Activated naive CD4-positive, alpha-beta T cell treated with Interleukin-2 at 50 U/mL for 16 hours (primary cell): Measurements from ENCODE around the gene MAD1L1.
"Not testable (repeated sequence)": the region's sequence is repeated elsewhere in the genome, so short reads cannot be mapped to it uniquely, and the experiment has no call there.

ENCODE experiments used
- DNase-seq: peaks from one replicate; pipeline ENCODE4 v3.0.0-alpha.2; 2020

Gene MAD1L1

GRCh38 chr7:1815551-1816281, 417.0 kb downstream of the MAD1L1 start:
- not testable (repeated sequence) for DNase-seq

GRCh38 chr7:1815051-1815481, 417.7 kb downstream of the MAD1L1 start:
- DNase-seq, result no peak

DNA sequence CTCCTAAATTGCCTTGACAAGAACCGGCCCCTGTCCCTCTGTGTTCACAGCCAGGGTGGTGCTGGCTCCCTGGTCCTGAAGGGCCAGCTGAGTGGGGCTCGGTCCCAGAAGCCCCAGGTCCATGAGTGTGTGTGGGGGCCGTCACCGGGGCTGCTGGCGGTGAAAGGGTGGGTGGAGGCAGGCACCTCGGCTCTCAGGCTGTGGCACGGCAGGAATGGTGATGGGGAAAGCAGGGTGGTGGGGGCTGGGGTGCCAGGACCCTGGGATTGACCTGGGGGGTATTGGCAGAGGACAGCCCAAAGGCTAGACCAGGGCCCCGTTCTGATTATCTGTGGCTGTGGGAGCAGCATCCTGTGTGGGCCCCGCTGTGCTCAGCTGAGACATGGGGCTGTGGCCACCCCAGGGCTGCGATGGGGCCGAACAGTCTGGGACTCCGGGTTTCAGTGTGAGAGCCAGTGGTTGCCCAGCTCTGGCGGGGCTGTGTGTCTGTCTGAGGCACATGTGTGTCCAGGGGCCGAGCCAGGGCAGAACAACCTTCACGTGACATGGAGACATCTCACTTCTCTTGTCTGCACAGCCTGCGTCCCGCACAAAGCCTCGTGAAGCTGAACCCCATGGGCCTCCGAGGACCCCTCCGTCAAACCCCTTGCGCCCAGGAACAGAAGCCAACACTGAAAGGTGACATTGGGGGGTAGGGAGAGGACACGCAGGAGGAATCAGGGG, 418.5 kb downstream of the MAD1L1 start:
- DNase-seq, result no peak

DNA sequence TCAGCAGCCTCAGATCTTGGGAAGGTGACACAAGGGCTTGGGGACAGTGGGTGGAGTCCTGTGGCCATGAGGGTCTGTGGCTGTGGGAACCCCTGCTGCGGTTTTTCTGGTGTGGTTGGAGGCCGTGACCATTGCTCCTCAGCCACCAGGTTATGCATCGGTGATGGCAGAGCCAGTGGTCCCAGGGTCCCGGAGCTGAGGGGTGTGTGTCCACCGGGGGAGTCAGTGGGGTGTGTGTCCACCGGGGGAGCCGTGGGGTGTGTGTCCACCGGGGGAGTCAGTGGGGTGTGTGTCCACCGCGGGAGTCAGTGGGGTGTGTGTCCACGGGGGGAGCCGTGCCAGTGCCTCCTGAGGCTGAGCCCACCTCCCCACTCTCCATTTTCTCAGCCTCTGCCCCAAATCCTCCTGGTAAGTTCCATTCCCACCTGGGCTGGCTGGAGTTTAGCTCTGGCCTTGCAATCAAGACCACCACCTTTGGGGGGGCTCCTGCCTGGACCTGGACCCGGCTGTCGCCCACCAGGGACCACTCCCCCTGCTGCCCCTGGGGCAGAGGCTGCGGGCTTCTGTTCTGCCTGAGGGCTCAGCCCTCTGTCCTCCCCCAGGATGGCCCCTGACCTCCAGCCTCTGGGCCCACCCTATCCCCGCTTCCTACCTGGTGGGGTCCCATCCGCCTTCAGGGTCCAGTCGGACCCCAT, 419.2 kb downstream of the MAD1L1 start:
- no peak for DNase-seq

- DNase-seq, result no peak
These were observed 420.0 kb downstream of the MAD1L1 start for GRCh38 chr7:1812509-1813393.

- DNase-seq, result no peak
These were observed 420.8 kb downstream of the MAD1L1 start for GRCh38 chr7:1811850-1812508.

GRCh38 chr7:1810961-1811849, 421.5 kb downstream of the MAD1L1 start:
- DNase-seq, result no peak

DNA sequence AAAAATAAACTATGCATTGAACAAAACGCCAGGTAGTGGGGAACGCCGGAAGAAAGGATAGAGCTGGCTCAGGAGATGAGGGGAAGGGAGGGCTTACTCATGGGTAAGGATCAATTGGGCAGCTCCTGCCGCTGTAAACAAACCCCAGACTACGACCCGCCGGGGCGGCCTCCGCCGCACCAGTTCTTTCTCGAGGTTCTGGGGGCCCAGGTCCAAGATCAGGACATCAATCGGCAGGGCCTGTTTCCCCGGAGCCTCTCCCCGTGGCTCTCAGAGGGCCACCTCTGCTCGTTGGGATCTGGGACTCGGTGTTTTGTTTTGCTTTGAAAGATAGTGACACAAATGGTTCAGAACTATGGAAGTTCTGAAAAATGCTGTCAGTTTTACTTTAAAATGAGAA, 422.2 kb downstream of the MAD1L1 start:
- no peak for DNase-seq

DNA sequence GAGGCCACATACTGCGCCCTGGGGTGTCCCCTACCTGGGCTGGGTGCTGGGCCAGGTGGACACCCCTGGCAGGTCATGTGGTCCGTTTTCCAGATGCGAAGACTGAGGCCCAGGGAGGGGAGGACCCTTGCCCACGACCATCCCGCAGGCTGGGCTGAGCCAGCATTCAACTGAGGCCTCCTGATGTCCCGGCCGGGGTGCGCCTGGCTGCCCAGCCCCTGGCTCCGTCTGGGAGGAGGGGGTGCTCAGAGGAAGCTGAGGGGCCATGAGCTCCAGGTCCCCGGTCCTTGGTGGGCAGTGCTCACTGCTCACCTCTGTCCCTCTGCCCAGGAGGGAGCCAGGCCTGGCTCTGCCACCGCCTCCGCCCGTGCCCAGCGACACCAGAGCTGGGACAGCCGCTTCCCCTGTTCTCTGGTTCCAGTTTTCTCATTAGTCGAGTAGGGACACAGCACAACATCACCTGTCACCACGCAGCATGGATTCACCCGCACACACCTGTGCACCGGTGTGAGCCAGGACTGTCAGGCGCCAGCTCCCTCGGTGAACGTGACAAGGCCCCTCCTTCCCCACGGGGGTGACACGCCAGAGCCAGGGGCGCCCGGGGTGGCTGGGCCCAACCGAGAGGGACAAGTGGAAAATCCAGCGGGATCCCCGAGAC, 423.0 kb downstream of the MAD1L1 start:
- DNase-seq, result no peak

DNA sequence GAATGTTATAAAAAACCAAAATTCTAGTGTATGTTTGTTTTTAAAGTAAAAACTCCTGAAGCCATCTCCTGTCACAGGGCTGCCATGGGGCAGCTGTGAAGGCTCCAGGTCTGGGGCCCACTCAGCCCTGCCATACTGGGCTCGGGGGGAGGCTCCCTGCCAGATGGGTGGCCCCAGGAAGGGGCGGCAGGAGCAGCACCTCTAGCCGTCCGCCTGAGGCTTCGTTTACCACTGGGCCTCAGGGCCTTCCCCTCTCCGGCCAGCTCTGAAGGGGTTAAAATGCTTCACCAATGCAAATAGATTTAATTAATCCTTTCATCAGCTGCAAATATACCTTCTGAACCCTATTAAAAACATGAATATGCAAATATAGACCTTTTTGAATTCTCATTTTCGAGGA, 423.7 kb downstream of the MAD1L1 start:
- DNase-seq, result no peak

DNA sequence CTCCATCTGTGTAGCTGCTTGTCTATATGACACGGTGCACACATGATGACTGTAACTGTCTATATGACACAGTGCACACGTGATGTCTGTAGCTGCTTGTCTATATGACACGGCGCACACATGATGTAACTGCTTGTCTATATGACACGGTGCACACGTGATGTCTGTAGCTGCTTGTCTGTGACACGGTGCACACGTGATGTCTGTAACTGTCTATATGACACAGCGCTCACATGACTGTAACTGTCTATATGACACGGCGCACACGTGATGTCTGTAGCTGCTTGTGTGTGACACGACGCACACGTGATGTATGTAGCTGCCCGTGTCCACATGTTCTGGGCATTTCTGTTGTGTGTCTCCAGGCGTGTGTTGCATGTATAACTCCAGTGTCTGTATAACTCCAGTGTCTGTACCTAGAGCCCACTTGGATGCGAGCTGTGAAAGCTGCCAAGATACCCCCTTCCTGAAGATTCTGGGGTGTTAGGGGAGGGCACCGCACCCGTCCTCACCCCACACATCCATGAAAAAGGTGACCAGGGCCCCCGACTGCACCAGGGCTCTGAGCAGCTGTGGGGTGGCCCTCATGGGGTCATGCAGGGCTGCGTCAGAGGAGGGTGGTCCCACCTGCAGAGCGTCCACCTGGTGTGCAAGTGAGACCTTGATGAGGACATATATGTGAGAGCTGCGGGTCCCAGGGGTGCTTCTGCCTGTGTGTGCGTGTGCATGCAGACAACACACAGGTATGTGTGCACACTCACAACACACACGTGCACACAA, 424.7 kb downstream of the MAD1L1 start:
- no peak for DNase-seq

GRCh38 chr7:1806354-1806753, 426.4 kb downstream of the MAD1L1 start:
- DNase-seq, result no peak

DNA sequence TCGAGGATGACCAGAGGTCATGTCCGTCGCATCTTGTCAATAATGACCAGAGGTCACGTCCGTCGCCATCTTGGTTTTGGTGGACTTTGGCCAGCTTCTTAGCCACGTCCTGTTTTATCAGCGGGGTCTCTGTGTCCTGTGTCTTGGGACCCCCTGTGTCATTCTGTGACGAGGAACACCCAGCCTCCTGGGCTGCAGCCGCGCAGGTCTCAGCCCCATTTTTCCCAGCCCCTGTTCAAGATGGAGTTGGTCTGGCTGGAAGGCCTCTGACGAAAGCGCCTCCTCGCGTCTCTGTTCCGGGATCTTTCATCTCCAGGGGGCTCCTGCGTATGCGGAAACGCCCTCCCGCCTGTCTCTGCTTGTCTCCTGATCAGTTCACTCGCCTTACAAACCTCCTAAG, 428.4 kb downstream of the MAD1L1 start:
- DNase-seq, result no peak

- DNase-seq, result no peak
These were observed 429.8 kb downstream of the MAD1L1 start for GRCh38 chr7:1802899-1803298.

- DNase-seq, result no peak
These were observed 431.8 kb downstream of the MAD1L1 start for GRCh38 chr7:1800902-1801301.

GRCh38 chr7:1798191-1798590, 434.6 kb downstream of the MAD1L1 start:
- DNase-seq, result no peak

DNA sequence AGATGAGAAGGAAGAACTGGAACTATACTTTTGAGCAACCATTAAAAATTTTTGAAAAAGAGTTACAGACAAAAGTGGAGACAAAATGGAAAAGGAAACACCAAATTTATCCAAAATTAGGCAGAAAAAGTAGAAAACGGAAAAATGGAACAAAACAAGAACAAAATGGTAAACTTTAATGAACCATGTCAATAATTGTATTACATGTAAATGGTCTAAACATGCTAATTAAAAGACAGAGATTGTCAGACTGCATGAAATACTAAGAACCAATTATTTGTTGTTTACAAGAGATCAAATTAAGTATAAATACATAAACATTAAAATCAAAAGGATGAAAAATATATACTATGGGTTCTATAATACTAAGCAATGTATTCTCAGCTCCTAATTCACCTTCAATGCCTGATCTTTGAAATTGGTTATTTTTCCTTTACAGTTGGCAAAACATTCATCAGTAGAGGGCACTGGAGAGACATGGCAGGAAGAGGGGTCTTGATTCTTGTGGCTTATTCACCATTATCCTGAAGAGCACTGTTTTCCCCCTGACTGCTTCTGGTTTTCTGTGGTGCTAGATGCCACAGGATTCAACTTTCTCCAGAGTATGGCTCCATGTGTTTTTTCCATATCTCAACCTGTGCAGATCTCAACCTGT, 437.7 kb downstream of the MAD1L1 start:
- DNase-seq, result no peak

DNA sequence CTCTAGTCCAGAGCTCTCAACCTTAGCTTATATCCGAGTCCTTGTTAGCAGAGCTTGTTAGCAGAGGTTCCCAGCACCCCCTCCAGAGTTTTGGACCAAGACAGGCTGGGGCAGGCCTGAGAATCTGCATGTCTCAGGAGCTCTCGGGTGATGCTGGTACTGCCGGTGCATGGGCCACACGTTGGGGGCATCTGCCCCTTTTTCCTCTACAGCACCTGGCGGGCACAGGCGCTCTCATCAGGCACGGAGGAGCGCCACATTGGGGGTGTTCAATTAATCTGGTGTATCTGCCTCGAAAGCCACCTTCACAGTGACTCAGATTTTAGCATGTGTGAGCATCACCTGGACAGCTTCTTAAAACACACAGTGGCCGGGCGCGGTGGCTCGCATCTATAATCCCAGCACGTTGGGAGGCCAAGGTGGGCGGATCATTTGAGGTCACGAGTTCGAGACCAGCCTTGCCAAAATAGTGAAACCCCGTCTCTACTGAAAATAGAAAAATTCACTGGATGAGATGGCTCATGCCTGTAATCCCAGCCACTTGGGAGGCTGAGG, 445.0 kb downstream of the MAD1L1 start:
- no peak for DNase-seq

DNA sequence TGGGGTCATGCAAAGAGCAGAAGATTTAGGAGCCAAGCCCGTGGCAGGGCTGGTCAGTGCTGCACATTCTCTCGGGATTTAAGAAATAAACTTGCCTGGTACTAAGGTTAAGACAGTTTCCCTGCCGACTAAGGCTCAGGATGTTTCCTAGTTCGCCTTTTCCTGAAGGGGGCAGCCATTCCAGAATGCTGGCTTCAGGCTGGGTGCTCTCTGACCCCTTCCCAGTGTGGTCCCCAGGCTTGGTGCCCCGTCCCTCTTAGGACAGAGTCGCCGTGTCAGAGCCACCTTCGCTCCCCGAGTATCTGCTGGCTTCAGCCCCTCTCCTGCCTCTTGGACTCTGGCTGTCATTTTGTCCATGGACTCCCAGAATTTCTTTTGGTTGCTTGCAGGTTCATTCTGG, 445.5 kb downstream of the MAD1L1 start:
- DNase-seq, result no peak
